Mononuclear cell (primary cell): ENCODE data around the gene DMRT2. TPM values are rescaled to one million over a fixed set of nuclear protein-coding genes. Genes with fewer than 3 reads are reported as not detected.

ENCODE experiments used
- H3K27me3 ChIP-seq: 2 replicates; pipeline ENCODE4 v1.6.0; 2011; ENCODE audit warnings: low read length, control low read depth; ENCODE audit not compliant: insufficient read depth
- H3K4me1 ChIP-seq: 2 replicates; pipeline ENCODE4 v1.5.1; 2011; ENCODE audit warnings: mild to moderate bottlenecking, low read length, control low read depth; ENCODE audit not compliant: insufficient read depth
- H3K4me3 ChIP-seq: 2 replicates; pipeline ENCODE4 v1.5.1; 2011; ENCODE audit warnings: mild to moderate bottlenecking, low read length, moderate library complexity
- H3K9me3 ChIP-seq: 2 replicates; pipeline ENCODE4 v1.5.1; 2011; ENCODE audit warnings: low read depth, mild to moderate bottlenecking, control low read depth, low read length
- total RNA-seq: library from RNA; depleted of rRNA; stranded (reverse); fragments of >200 nt; gene quantifications from one replicate; pipeline ENCODE4 v1.2.3, GENCODE V29; 2012

DMRT2 gene
- total RNA-seq: not detected

DNA sequence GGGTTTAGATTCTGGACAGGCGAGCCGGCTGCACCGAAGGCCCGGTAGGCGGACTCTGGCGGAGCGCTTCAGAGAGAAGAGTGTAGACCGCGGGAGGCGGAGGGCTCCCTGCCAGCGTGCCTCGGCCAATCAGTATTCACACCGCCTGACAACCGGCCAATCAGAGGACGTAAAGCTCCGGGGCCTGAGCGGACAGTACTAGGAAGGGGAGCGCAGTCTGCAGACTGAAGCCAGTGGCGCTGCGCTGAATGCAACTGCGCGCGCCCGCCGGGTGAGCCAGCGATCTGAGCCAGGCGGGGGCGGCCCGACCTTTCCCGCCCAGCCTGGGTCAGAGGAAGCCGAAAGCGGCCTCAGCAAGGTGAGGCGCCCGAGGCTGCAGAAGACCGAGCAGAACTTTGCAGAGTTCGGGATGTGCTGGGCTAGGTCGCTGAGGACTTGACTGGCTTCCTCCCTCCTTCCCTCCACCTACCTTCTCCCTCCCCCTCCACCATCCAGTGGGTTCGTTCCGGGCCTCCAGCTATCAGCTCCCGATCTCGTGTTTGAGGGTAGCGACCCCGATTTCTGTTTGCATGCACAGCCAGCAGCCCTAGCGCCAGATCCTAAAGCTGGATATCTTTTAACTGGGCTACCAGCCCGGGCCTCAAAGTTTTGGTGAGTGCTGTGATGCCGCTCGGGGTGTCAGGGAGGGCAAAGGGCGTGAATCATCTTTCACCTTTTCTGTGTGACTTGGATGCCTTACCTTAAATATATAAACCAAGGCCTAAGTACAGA, at the start of gene DMRT2:
DMRT2 (plus strand) TSS at position 233 of the 771 bp plus-strand sequence. CDS start 1,257 bp downstream, outside the sequence.
- Histone ChIP-seq H3K4me3 (no peak within 1 kb of the TSS), H3K27me3 (peaks cover 98% of the 10 kb centered on the region), H3K9me3 (no peaks in the 10 kb centered on the region), H3K4me1 (peaks cover 31% of the 10 kb centered on the region)

DNA sequence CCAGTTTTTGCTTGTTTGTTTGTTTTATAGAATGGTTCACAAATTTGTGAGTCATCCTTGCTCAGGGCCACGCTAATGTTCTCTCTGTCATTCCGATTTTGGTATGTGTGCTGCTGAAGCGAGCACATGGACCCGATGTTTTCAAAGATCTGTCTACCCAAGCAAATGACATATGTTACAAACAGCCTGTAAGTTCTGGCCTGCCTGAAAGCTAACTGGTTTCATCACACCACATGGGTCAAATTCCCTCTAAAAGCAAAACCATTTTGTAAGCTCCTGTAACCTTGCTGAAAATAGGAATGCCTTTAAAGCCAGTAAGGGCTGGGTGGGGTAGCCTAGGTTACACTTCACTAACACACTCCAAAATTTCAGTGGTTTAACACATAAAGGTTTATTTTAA, 48.3 kb upstream of the DMRT2 start:
- no peaks in the 10 kb centered on the region for H3K27me3 ChIP-seq
- peaks cover 14% of the 10 kb centered on the region for H3K4me1 ChIP-seq
- H3K9me3 ChIP-seq: no peaks in the 10 kb centered on the region
- no peak overlapping the region for H3K4me3 ChIP-seq

DNA sequence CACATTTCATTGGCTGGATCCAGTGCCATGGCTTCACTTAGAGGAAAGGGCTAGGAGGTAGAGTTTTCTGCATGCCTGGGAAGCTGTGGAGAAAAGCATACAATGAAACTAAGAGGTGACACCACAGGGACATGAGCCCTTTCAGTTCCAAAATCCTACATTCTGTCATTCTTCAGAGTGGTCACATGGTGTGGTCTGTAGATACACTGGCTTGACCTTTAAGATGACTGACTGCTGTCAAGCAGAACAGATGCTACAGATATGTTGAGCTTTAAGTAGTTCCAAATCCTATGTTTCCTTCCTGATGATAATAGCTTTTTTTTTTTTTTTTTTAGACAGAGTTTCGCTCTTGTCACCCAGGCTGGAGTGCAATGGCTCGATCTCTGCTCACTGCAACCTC, 47.5 kb upstream of the DMRT2 start:
- Histone ChIP-seq H3K4me3 (no peak overlapping the region), H3K27me3 (no peaks in the 10 kb centered on the region), H3K9me3 (no peaks in the 10 kb centered on the region), H3K4me1 (peaks cover 17% of the 10 kb centered on the region)

DNA sequence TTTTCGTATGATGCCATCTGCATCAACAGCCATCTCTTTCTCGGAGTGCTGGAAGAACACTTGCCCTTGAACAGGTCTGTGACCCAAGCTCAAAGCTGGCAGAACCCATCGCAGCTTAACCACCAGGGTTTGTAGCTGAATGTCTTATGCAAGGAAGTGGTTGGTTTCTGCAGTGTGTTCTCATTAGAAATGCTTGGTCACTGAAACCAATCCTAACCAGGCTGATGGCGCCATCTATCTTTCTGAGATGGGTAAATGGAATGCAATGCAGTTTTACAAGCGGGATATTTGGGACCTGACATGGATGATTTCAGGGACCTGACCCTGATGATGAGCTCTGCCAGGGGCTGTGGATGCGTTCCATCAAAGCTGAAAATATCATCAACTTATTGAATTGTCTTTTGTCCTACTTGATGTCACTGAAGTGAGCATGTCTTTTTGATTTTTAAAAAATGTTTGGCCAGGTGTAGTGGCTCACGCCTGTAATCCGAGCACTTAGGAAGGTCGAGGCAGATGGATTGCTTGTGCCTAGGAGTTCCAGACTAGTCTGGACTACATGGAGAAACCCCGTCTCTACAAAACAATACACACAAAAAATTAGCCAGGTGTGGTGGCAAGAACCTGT, 45.0 kb upstream of the DMRT2 start:
- no peak overlapping the region for H3K4me3 ChIP-seq
- H3K27me3 ChIP-seq: peaks cover 5% of the 10 kb centered on the region
- peaks cover 15% of the 10 kb centered on the region for H3K4me1 ChIP-seq
- no peaks in the 10 kb centered on the region for H3K9me3 ChIP-seq

DNA sequence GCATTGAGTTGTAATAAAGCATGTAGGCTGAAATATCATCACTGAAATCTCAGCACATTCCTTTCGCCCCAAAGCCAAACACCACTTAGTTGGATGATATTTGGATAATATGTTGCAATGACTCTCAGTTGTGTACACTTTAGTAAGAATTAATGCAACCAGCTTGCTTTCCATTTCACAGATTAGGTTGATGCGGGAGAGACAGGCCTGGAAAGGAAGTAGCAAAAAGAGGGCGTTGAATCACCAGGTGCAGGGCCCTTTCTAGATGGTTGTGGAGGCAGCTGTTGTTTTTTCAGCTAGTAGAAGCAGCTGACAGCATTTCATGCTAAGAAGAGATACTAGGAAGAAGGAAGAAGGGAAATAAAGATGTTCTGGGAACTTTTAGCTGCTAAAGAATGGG, 42.8 kb upstream of the DMRT2 start:
- H3K4me1 ChIP-seq: peaks cover 14% of the 10 kb centered on the region
- peaks cover 5% of the 10 kb centered on the region for H3K27me3 ChIP-seq
- H3K9me3 ChIP-seq: no peaks in the 10 kb centered on the region
- H3K4me3 ChIP-seq: no peak overlapping the region

DNA sequence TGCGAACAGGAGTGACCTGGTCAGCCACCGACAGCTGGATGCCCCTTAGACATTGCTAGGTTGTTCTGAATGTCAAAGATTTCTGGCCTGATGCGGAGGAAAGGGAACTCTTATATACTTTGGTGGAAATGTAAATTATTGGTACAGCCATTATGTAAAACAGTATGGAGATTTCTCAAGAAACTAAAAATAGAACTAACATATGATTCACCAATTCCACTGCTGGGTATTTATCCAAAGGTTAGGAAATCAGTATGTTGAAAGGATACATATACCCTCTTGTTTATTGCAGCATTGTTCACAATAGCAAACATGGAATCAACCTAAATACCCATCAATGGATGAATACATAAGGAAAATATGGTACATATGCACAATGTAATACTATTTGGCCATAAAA, 41.9 kb upstream of the DMRT2 start:
- peaks cover 14% of the 10 kb centered on the region for H3K4me1 ChIP-seq
- no peaks in the 10 kb centered on the region for H3K9me3 ChIP-seq
- no peak overlapping the region for H3K4me3 ChIP-seq
- H3K27me3 ChIP-seq: peaks cover 5% of the 10 kb centered on the region

DNA sequence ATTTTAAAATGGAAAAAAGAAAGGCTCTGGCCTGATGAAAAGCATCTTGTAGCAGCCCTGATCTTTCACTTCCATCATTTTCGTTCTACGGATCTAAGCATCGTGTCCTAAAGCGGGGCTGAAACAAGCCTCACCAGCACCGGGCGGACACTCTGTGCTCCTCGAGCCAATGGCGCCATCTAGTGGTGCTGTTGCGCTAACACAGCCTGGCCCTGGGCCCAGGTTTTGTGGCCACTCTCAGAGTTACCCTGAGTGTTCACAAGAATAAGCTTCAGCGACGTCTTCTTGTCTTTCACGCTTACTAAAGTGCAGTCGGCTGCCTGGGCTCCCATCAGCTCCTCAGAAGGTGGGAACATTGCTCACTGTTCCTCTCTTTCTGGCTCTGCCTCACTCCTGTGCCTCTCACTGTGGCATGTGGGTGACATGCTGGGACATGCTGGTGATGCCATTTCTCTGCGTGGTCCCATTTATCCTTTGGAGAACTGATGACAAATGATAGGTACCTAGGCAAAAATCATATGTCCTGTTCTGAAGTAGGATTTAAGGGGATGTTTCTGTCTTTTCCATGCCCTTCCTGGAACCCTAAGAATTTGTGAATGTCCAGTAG, 41.0 kb upstream of the DMRT2 start:
- Histone ChIP-seq H3K4me1 (peaks cover 14% of the 10 kb centered on the region), H3K9me3 (no peaks in the 10 kb centered on the region), H3K27me3 (peaks cover 5% of the 10 kb centered on the region), H3K4me3 (no peak overlapping the region)

DNA sequence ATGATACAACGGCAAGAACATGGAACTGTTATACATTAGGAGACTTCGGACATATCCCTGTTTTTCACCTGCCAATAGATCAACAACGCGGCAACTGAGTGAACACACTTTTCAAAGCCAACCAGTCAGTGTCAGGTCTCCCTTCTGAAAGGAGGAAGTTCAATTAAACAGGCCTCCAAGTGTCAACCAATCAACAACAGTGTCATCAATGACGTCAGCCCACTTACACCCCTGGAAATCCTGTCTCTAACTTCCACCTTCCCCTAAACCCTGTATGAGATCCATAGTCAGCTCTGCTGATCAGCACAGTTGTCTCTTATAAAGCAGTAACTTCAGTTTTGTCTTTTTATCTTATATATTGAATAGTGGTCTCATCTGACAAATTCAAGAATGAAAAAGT, 37.1 kb upstream of the DMRT2 start:
- Histone ChIP-seq H3K27me3 (peaks cover 5% of the 10 kb centered on the region), H3K9me3 (no peaks in the 10 kb centered on the region), H3K4me1 (peaks cover 8% of the 10 kb centered on the region), H3K4me3 (no peak overlapping the region)

DNA sequence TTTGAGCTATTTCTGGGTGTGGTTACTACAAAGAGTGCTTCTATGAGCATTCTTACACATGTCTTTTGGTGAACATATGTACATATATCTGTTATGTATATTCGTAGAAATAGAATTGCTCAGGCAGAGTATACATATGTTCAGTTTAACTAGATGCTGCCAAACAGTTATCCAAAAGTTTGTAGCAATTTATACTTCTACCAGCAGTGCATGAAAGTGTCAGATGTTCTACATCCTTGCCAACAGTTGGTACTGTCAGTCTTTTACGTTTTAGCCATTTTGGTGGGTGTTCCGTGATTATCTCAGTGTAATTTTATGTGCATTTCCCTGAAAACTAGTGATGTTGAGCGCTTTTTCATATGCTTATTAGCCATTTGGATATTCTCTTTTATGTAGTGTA, 35.9 kb upstream of the DMRT2 start:
- no peaks in the 10 kb centered on the region for H3K4me1 ChIP-seq
- no peaks in the 10 kb centered on the region for H3K9me3 ChIP-seq
- H3K4me3 ChIP-seq: no peak overlapping the region
- H3K27me3 ChIP-seq: no peaks in the 10 kb centered on the region

DNA sequence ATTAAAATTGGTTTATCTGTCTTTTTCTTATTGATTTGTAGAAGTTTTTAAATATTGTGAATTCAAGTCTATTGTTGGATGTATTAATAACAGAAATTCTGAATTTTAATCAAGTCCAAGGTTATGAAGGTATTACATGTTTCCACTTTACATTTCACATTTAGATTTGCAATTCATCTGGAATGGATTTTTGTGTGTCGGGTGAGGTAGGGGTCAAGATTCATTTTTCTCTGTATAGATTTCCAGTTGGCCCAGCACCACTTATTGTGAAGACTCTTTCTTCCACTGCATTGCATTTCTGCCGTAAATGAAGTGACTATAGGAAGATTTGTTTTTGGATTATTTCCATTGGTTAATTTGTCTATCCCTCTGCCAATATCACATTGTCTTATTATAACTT, 35.5 kb upstream of the DMRT2 start:
- Histone ChIP-seq H3K4me1 (no peaks in the 10 kb centered on the region), H3K27me3 (no peaks in the 10 kb centered on the region), H3K4me3 (no peak overlapping the region), H3K9me3 (no peaks in the 10 kb centered on the region)

DNA sequence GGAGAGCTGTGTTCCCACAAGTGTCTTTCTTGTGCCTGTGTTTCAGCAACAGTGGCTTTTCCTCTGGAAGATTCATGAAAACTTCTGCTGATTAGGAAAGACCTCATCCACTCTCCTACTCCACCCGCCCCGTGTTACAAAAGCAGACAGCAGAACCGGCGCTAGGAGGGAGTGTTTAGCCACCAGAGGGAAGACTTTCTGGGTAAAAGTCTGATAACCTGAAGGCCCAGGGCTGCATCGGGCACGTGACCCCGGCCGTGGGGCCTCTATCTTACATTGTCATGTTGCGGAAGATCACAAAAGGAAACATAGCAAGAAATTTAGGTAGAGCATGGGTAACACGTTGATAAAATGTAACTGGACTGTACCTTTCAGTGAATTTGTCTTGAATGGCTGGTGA, 32.0 kb upstream of the DMRT2 start:
- peaks cover 8% of the 10 kb centered on the region for H3K9me3 ChIP-seq
- H3K27me3 ChIP-seq: peaks cover 15% of the 10 kb centered on the region
- no peaks in the 10 kb centered on the region for H3K4me1 ChIP-seq
- no peak overlapping the region for H3K4me3 ChIP-seq

DNA sequence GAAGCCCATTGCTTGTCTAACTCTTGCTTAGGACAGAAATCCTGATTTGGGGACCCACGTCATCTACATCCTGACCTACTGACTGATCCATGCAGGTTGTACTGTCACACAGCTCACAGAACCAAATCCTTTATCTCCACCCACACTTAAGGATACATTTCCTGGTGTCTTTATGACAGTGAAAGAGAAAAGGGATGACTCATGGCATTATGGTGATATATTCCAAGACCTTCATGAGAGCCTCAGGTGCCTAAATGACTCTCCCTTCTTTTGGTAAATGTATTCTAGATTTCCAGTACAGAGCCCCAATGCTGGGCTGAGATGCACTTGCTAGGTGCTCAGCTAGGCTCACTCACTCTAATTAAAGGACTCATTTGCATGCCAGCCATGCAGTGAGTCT, 26.0 kb upstream of the DMRT2 start:
- Histone ChIP-seq H3K27me3 (peaks cover 22% of the 10 kb centered on the region), H3K9me3 (peaks cover 11% of the 10 kb centered on the region), H3K4me3 (no peak overlapping the region), H3K4me1 (no peaks in the 10 kb centered on the region)

DNA sequence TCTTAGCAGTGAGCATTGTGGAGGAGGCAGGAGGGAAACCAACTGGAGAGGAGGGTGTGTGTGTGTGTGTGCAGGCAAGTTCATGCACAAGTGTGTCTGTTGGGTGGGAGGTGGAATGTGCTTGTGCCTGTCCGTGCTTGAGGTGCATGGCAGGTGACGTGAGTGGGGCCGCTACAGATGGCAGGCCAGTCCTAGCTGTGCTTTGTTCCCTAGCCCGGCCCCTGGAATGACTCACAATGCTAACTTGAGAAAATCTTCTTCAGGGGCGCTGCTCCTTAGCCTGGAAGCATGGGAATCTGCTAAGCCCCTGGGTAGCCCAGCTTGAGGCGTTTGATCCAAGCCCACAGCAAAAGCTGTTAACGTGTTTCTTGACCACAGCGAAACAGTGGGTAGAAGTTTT, 25.0 kb upstream of the DMRT2 start:
- Histone ChIP-seq H3K4me3 (no peak overlapping the region), H3K4me1 (no peaks in the 10 kb centered on the region), H3K27me3 (peaks cover 22% of the 10 kb centered on the region), H3K9me3 (peaks cover 11% of the 10 kb centered on the region)

DNA sequence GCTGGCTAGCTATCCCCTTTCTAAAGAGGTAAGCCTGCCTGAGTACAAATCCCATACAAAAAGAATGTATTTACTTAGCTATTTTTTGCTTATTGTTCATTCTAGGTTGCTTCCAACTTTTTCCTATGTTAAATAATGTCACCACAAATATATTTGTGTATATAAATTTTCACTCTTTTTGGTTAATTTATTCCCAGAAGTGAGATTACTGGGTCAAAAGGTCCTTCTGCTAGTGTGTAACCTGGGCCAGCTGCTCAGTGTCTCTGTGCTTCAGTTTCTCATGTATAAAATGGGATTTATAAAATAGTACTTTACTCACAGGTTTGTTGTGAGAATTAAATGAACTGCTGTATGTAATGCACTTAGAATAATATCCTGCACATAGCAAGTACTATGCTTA, 23.9 kb upstream of the DMRT2 start:
- Histone ChIP-seq H3K4me1 (no peaks in the 10 kb centered on the region), H3K27me3 (peaks cover 19% of the 10 kb centered on the region), H3K4me3 (no peak overlapping the region), H3K9me3 (peaks cover 11% of the 10 kb centered on the region)

DNA sequence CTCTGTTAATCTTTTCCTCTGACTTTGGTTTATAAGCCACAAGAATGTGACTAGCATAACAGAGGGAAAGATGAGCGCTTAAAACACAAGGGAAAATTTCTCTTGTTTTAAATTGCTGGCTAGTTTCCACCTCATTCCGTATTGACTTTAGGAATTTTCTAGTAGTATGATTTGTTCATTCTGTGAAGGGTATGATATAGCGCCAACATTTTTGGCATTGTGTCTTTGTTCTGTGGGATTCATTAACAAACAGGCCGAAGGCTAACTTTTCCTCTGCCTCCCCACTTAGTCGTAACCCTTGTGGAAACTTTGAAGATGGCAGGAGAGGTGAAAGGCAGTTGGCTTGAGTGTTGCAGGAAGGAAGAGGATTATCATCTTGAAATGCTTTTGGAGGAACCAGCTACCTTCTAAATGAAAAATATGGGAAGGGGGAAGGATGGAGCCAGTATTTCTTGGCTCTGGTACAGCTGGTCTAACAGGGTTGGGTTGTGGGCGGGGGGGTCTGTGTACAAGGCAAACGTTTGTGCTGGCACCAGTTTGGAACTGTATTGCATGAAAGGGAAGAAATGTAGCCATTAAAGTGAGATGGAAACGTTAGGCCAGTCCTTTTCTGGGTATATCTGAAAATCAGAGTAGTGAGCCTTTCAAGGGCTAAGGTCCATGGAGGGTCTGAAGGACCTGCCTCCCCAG, 21.5 kb upstream of the DMRT2 start:
- H3K4me1 ChIP-seq: no peaks in the 10 kb centered on the region

More for the DNA sequence above, 21.5 kb upstream of the DMRT2 start:
- Histone ChIP-seq H3K27me3 (peaks cover 9% of the 10 kb centered on the region), H3K4me3 (no peak overlapping the region), H3K9me3 (no peaks in the 10 kb centered on the region)
